HuH-7.5 (cell line): ENCODE results near the gene OGFR.

ENCODE experiments used
- DNase-seq: peaks from one replicate; pipeline ENCODE4 v3.0.0; 2011; ENCODE audit warnings: low spot score

The OGFR gene

GRCh38 chr20:62770111-62770910 lies 34.3 kb upstream of the OGFR start:
- DNase-seq, result no peak

DNA sequence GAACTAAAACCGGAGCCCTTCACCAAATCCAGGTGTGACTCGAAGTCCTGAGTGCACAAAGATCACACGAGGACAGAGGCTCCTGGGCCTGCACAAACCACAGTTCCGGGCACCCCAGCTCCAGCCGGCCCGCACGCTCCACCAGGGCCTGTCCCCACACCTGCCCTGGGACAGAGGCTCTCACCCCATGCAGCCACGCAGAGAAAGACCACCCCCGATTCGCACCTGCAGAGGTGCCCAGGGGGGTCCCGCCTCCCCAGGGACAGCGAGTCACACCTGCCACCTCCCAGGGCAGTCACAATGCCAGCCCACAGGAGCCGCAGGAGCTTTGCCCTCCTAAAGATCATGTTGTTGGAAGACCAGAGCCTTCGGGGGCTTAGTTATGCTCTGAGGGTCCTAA lies 33.7 kb upstream of the OGFR start:
- DNase-seq, result no peak

GRCh38 chr20:62771396-62772102 lies 33.1 kb upstream of the OGFR start:
- no peak for DNase-seq

- DNase-seq, result no peak
Observed at GRCh38 chr20:62772103-62772611, 32.5 kb upstream of the OGFR start.

- no peak for DNase-seq
Observed at GRCh38 chr20:62772619-62772989, 32.0 kb upstream of the OGFR start.

DNA sequence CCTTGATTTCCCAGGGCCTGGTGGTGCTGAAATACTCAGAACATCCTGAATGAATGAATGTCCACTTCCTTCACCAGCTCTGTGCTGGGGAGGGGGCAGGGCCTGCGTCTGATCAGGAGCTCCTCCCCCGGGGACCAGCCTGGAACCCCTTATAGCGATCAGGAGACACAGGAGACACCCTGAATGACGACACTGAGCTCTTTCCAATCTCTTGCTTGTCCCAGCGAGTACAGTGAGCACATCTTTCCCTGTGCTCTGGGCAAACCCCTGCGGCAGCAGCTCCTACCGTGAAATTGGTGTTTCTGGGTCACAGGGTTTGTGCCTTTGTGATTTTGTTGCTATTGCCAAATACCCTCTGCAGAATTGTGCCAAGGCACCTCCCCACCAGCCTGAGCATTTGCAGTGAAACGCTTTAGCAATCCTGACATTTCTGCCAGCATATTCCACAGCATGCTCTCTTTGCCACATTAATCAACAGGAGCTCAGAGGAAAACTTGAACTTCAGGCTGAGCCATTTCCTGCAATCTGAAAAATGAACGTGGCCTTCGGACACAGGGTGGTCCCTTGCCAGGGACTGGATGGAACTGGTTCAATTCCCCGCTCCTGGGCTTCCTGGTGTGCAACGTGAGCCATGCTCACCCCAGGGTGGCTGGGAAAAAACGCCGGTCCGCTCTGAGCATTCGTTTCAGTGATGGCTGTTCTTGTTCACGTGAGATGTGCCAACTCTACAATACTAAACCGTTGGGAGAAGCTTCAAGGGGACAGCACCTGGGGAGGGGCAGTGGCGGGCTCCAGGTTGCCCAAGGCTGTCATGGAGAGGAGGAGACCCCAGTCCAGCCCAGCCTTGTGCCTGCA lies 31.4 kb upstream of the OGFR start:
- no peak for DNase-seq

GRCh38 chr20:62773845-62774714 lies 30.6 kb upstream of the OGFR start:
- no peak for DNase-seq

GRCh38 chr20:62774762-62775161 lies 29.9 kb upstream of the OGFR start:
- DNase-seq, result no peak

- no peak for DNase-seq
Observed at GRCh38 chr20:62775206-62775605, 29.4 kb upstream of the OGFR start.

- no peak for DNase-seq
Observed at GRCh38 chr20:62776035-62776691, 28.5 kb upstream of the OGFR start.

GRCh38 chr20:62776692-62777527 lies 27.7 kb upstream of the OGFR start:
- DNase-seq, result no peak

- DNase-seq, result no peak
Observed at GRCh38 chr20:62777528-62777830, 27.2 kb upstream of the OGFR start.

- DNase-seq, result no peak
Observed at GRCh38 chr20:62778058-62778457, 26.6 kb upstream of the OGFR start.

DNA sequence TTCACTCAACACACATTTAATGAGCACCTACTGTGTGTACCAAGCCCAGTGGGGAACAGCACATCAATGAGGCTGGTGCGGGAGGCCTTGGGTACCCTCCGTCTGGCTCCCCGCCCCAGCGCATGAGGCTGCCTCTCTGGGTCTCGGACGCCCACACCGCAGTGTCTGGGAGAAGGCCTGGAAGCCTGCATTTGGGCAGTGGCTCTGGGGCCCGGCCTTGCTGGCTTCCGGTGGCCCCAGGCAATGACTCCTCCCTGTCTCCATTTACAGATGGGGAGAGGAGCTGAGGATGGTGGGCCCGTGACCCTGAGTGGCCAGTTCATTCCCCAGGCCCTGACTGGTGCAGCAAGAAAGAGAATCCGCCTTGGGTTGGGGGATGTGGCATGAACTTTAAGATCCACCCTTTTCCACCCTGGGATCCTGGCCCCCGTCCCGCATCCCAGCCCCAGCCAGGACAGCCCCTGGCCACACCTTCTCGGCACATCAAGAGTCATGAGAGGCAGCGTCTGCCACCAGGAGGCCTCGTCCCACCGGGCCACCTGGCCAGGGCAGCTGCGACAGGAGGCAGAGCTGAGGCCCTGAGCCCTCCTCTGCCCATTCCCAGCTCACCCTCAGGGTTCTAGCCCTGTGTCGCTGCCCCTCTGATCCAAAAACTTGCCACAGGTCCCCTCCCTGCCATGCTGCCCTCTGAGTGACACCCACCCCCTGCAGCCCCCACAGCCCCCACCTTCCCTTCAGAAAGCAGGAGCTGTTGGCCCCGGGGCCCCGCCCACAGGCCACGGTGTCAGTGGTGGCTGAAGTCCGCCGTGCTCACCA lies 25.8 kb upstream of the OGFR start:
- DNase-seq, result no peak

DNA sequence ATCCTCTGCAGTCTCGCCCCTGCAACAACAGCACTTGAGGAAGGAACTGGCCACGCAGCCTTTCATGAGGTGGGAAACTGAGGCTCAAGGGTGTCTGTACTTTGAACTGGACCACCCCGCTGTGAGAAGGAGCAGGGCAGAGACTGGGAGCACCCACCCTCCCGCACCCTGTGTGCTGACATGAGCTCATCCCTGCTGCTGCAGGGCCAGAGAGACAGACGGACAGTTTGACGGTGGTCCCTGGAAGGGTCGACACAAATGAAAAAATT lies 25.3 kb upstream of the OGFR start:
- DNase-seq, result no peak

DNA sequence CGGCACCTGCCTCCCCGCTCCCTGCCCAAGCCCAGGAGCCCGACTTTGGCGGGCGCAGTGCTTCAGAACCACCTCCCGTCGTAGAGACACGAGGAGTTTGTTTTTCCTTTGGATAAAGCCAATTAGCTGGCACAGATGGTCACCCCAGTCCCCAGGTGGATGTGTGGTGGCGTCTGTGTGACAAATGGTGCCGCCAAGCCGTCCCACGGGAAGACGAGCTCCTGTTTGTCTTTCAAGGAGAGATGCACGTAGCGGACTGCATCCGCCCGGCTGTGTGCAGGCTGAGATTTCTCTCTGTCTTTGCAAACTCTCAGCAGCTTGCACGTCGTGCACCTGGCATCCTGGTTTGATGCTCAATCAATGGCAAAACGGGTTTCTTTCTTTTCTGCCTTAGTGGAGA lies 24.4 kb upstream of the OGFR start:
- DNase-seq, result no peak

- no peak for DNase-seq
Observed at GRCh38 chr20:62780696-62781095, 23.9 kb upstream of the OGFR start.

GRCh38 chr20:62782149-62782892 lies 22.3 kb upstream of the OGFR start:
- no peak for DNase-seq

DNA sequence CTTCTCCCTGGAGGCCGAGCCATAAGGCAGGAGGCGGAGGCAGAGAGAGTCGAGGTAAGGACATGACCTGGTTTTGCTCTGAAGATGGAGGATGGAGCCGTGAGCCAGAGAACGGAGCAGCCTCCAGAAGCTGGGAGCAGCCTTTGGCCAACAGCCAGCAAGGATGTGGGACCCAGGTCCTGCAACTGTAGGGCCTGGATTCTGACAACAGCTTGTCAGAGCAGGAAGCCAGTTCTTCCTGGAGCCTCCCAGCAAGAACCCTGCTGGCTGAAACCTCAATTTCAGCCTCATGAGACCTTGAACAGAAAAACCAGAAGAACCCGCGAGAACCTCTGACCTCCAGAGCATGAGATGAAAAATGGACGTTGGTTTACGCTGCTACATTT lies 21.7 kb upstream of the OGFR start:
- DNase-seq, result no peak
